ENCODE data around the gene MLNR. TPM values are rescaled to one million over a fixed set of nuclear protein-coding genes. Genes with fewer than 3 reads are reported as not detected.
A peak's percentile ranks its signal among the peaks of the same experiment; 100 is the strongest.

Gene MLNR
- total and polyA plus RNA-seq, 9 of the 15 experiments (the other 6 are each of a cell fraction or from before 2014, with no cell fraction given) = not detected

DNA sequence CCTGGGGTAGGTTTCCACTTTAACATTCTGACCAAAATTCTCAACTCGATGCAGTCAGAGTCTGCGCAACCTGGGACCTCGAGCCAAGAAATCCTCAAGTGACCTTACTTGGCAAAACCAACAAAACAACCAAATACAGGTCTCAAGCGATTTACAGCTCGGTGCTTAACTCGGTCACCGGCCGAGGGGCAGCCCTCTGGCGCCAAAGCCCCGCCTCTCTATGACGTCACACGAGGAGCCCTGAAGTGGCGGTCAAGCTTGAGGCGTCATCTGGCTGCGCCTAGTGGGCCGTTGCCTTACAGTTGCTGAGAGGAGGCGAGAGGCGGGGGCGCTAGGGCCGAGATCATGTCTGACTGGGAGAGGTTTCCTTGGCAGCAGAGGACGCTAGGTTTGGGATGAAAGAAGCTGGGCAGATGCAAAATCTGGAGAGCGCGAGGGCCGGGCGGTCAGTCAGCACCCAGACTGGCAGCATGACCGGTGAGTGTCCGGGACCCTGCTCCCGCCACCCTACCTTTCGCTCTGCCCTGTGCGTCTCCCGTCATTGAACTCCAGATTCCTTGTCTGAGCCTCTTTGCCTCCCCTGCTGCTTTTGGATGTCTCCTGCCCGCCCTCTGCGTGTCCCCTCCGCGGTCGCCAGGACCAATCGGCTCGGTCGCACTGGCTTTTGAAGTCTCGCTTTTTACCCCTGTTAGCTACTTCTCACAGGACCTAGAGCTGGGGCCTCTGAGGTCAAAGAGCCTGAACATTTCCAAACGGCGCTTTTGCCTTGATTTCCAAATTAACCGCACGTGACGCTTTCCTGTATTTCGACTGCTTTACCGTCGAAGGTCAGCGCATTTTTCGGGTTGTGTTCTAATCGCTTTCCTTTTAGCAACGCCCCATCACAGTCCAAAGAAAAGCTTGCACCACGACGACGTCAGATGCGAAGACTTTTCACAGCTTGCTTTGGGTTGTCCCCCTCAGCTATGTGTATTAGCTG, 27.8 kb downstream of the MLNR start, which contains the start of gene CDADC1 (continued):
- TF ChIP-seq, protein P1, sequence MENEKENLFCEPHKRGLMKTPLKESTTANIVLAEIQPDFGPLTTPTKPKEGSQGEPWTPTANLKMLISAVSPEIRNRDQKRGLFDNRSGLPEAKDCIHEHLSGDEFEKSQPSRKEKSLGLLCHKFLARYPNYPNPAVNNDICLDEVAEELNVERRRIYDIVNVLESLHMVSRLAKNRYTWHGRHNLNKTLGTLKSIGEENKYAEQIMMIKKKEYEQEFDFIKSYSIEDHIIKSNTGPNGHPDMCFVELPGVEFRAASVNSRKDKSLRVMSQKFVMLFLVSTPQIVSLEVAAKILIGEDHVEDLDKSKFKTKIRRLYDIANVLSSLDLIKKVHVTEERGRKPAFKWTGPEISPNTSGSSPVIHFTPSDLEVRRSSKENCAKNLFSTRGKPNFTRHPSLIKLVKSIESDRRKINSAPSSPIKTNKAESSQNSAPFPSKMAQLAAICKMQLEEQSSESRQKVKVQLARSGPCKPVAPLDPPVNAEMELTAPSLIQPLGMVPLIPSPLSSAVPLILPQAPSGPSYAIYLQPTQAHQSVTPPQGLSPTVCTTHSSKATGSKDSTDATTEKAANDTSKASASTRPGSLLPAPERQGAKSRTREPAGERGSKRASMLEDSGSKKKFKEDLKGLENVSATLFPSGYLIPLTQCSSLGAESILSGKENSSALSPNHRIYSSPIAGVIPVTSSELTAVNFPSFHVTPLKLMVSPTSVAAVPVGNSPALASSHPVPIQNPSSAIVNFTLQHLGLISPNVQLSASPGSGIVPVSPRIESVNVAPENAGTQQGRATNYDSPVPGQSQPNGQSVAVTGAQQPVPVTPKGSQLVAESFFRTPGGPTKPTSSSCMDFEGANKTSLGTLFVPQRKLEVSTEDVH (IDR thresholded peaks at IDR 0.05; ENCODE audit: low read depth, partially characterized antibody) = peak; percentile 73
- TF ChIP-seq JUNB (CRISPR knock-in tag; conservative IDR thresholded peaks at IDR 0.05) = peak; percentile 73
- TF ChIP-seq RCOR1 (IDR thresholded peaks at IDR 0.05; ENCODE audit: borderline replicate concordance in 1 of 2, low read depth in 2 of 2, low read length in 2 of 2) = peak in 1 of 2 experiments; percentile 36; a peak in 1 of 4 replicates
- TF ChIP-seq, protein P2, sequence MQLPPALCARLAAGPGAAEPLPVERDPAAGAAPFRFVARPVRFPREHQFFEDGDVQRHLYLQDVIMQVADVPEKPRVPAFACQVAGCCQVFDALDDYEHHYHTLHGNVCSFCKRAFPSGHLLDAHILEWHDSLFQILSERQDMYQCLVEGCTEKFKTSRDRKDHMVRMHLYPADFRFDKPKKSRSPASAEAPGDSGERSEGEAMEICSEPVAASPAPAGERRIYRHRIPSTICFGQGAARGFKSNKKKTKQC (CRISPR knock-in tag; IDR thresholded peaks at IDR 0.05) = no peak
- TF ChIP-seq HDAC1 (IDR thresholded peaks at IDR 0.05) = peak in 1 of 2 experiments; percentile 86; a peak in 2 of 4 replicates
- no peak for TF ChIP-seq ZNF133 (CRISPR knock-in tag; IDR thresholded peaks at IDR 0.05)
- no peak for TF ChIP-seq HDGF (IDR thresholded peaks at IDR 0.05)
- peak; percentile 21 for TF ChIP-seq BRD9 (IDR thresholded peaks at IDR 0.05; ENCODE audit: low read depth, partially characterized antibody)
- TF ChIP-seq BMI1 (IDR thresholded peaks at IDR 0.05; ENCODE audit: low read length) = no peak
- peak; percentile 81 for TF ChIP-seq RBBP5 (IDR thresholded peaks at IDR 0.05; ENCODE audit: borderline replicate concordance, insufficient read depth, low read length, poor library complexity, severe bottlenecking)
- TF ChIP-seq, protein P3, sequence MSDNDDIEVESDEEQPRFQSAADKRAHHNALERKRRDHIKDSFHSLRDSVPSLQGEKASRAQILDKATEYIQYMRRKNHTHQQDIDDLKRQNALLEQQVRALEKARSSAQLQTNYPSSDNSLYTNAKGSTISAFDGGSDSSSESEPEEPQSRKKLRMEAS (CRISPR knock-in tag; IDR thresholded peaks at IDR 0.05) = peak; percentile 20
- TF ChIP-seq, protein P4, sequence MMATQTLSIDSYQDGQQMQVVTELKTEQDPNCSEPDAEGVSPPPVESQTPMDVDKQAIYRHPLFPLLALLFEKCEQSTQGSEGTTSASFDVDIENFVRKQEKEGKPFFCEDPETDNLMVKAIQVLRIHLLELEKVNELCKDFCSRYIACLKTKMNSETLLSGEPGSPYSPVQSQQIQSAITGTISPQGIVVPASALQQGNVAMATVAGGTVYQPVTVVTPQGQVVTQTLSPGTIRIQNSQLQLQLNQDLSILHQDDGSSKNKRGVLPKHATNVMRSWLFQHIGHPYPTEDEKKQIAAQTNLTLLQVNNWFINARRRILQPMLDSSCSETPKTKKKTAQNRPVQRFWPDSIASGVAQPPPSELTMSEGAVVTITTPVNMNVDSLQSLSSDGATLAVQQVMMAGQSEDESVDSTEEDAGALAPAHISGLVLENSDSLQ (IDR thresholded peaks at IDR 0.05) = no peak; the same call in 1 of the 2 replicates
- TF ChIP-seq CXXC5 (CRISPR knock-in tag; IDR thresholded peaks at IDR 0.05) = peak; percentile 56
- TF ChIP-seq ZKSCAN3 (CRISPR knock-in tag; IDR thresholded peaks at IDR 0.05) = no peak
- no peak for TF ChIP-seq KAT7 (CRISPR knock-in tag; IDR thresholded peaks at IDR 0.05; ENCODE audit: borderline replicate concordance)
- TF ChIP-seq CREM (IDR thresholded peaks at IDR 0.05; ENCODE audit: low read depth) = peak; percentile 99
- TF ChIP-seq CBX2 (IDR thresholded peaks at IDR 0.05; ENCODE audit: insufficient read depth, low read length, poor library complexity, severe bottlenecking) = no peak
- no peak for TF ChIP-seq ZNF507 (tag; conservative IDR thresholded peaks at IDR 0.05)
- TF ChIP-seq CREB1 (IDR thresholded peaks at IDR 0.05) = peak; percentile 97
- peak; percentile 98 for TF ChIP-seq CREB1 (CRISPR knock-in tag; IDR thresholded peaks at IDR 0.05)
- TF ChIP-seq NUFIP1 (IDR thresholded peaks at IDR 0.05; ENCODE audit: partially characterized antibody) = no peak
- TF ChIP-seq GABPB1 (CRISPR knock-in tag; IDR thresholded peaks at IDR 0.05) = no peak; the same call in 1 of the 2 replicates
- no peak for TF ChIP-seq GABPA (tag; conservative IDR thresholded peaks at IDR 0.05; ENCODE audit: low read depth)
- TF ChIP-seq L3MBTL2 (IDR thresholded peaks at IDR 0.05) = 0 out of 2 replicates have a peak, but pooled peaks have one; percentile 10
